ENCODE results near the gene TBC1D2B. TPM values are rescaled to one million over a fixed set of nuclear protein-coding genes. Genes with fewer than 3 reads are reported as not detected.
A peak's percentile ranks its signal among the peaks of the same experiment; 100 is the strongest.
"Not testable (repeated sequence)": the region's sequence is repeated elsewhere in the genome, so short reads cannot be mapped to it uniquely, and the experiment has no call there.

TBC1D2B gene
- total RNA-seq, 1 experiment from 2014 or later: 58.2 TPM

GRCh38 chr15:77993970-77994693, 83.4 kb downstream of the TBC1D2B start:
- H3K36me3 ChIP-seq; H3K9me3 ChIP-seq (replicated peaks); H3K27me3 ChIP-seq; H3K4me3 ChIP-seq: not testable (repeated sequence)
- Histone ChIP-seq H3K4me1 (peaks cover 56% of the 10 kb centered on the region), H3K27ac (peak overlapping the region; percentile 97)
- peak; percentile 90 to 94 for DNase-seq

- Histone ChIP-seq H3K27ac (peak overlapping the region; percentile 97), H3K4me1 (peaks cover 62% of the 10 kb centered on the region), H3K27me3 (no peaks in the 10 kb centered on the region)
Measured at GRCh38 chr15:77993374-77993911, 84.1 kb downstream of the TBC1D2B start.

DNA sequence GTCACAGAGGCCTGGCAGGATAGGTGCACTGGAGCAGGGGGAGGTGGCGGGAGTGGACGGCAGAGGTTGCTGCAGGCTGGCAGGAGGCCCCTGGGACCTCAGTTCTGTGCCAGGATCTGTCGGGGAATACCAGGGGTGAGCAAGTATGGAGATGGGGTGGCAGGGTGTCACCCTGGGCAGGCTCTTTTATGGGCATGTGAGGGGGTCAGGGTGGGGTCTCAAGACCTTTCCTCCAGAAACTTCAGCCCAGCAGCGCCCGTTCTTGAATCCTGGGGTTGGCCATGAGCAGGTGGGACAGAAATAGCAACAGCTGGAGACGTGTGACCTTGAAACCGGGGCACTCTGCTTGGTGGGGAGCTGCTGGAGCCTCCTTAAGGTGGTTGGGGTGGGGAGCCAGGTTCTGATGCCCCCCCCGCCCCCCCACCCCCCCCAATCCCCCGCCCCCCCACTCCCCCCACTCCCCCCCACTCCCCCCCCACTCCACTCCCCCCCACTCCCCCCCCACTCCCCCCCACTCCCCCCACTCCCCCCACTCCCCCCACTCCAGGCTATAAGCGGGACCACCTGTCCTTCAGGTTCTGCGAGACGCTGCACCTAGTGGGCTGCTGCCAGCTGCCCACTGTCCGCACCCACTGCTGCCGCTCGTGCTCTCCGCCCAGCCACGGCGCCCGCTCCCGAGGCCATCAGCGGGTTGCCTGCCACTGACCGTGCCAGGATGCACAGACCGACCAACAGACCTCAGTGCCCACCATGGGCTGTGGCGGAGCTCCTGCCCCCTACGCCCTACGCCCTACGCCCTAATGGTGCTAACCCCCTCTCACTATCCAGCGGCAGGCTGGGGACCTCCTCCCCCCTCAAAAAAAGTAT, 84.9 kb downstream of the TBC1D2B start:
- no peaks in the 10 kb centered on the region for H3K27me3 ChIP-seq
- H3K27ac ChIP-seq: peak overlapping the region; percentile 97
- peaks cover 4% of the 10 kb centered on the region; the same call in 1 of the 2 replicates for H3K36me3 ChIP-seq
- H3K9me3 ChIP-seq (replicated peaks): no peaks in the 10 kb centered on the region
- peaks cover 66% of the 10 kb centered on the region for H3K4me1 ChIP-seq
- no peak for DNase-seq
- no peak overlapping the region for H3K4me3 ChIP-seq

More at GRCh38 chr15:77993374-77993911, 84.1 kb downstream of the TBC1D2B start:
- DNase-seq: no peak
- Histone ChIP-seq H3K9me3 (replicated peaks) (no peaks in the 10 kb centered on the region), H3K4me3 (no peak overlapping the region), H3K36me3 (peaks cover 4% of the 10 kb centered on the region; the same call in 1 of the 2 replicates)

- DNase-seq: peak; percentile 73 to 79
- not testable (repeated sequence) for H3K4me3 ChIP-seq; H3K9me3 ChIP-seq (replicated peaks); H3K27me3 ChIP-seq; H3K36me3 ChIP-seq
- peak overlapping the region; percentile 88 for H3K27ac ChIP-seq
- H3K4me1 ChIP-seq: peaks cover 65% of the 10 kb centered on the region
Measured at GRCh38 chr15:77991658-77992201, 85.8 kb downstream of the TBC1D2B start.

GRCh38 chr15:77991029-77991406, 86.5 kb downstream of the TBC1D2B start:
- DNase-seq: no peak
- no peaks in the 10 kb centered on the region for H3K9me3 ChIP-seq (replicated peaks)
- peak overlapping the region; percentile 88 for H3K27ac ChIP-seq
- H3K27me3 ChIP-seq: no peaks in the 10 kb centered on the region
- peaks cover 59% of the 10 kb centered on the region for H3K4me1 ChIP-seq
- no peaks in the 10 kb centered on the region; the same call in 1 of the 2 replicates for H3K36me3 ChIP-seq
- H3K4me3 ChIP-seq: no peak overlapping the region

DNA sequence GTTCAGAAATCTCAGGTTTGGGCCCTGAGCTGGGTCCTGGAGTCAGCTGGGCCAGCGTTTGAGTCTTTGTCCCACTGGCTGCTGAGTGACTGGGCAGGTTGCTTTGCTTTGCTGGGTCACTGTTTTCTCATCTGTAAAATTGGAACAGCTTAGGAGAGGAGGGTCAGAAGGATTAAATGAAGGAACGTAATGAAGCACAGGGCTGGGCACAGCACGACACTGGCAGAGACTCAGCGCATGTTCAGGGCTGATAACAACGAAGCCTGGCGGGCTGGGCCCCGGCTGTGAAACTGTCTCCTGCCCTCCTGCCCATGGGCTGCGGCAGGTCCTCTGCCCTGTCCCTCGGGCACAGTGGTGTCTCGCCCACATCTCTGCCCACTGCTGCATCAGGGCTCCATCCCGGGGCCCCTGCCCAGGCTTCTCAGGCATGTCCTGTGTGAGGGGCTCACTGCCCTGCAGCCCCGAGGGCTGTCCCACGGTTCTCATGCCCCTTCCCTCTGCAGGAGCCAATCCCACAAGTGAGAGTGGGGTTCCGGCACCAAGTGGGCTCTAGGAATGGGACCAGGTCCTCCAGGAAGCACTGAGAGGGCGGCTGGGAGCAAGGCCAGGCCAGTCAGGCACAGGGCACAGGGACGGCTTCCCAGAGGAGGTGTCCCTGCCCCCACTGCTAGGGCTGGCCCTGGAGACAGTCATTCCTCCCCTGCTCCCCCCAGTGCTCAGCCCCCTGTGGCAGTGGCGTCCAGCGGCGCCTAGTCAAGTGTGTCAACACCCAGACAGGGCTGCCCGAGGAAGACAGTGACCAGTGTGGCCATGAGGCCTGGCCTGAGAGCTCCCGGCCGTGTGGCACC, 88.0 kb downstream of the TBC1D2B start:
- H3K9me3 ChIP-seq (replicated peaks): no peaks in the 10 kb centered on the region
- no peaks in the 10 kb centered on the region for H3K27me3 ChIP-seq
- no peaks in the 10 kb centered on the region; the same call in 1 of the 2 replicates for H3K36me3 ChIP-seq
- peaks cover 56% of the 10 kb centered on the region for H3K4me1 ChIP-seq
- H3K27ac ChIP-seq: peak overlapping the region; percentile 88
- no peak overlapping the region for H3K4me3 ChIP-seq
- no peak for DNase-seq

- no peak for DNase-seq
- Histone ChIP-seq H3K27ac (no peak overlapping the region), H3K4me3 (no peak overlapping the region), H3K4me1 (peaks cover 52% of the 10 kb centered on the region), H3K27me3 (no peaks in the 10 kb centered on the region), H3K9me3 (replicated peaks) (no peaks in the 10 kb centered on the region), H3K36me3 (no peaks in the 10 kb centered on the region; the same call in 1 of the 2 replicates)
Measured at GRCh38 chr15:77988347-77989295, 88.9 kb downstream of the TBC1D2B start.

DNA sequence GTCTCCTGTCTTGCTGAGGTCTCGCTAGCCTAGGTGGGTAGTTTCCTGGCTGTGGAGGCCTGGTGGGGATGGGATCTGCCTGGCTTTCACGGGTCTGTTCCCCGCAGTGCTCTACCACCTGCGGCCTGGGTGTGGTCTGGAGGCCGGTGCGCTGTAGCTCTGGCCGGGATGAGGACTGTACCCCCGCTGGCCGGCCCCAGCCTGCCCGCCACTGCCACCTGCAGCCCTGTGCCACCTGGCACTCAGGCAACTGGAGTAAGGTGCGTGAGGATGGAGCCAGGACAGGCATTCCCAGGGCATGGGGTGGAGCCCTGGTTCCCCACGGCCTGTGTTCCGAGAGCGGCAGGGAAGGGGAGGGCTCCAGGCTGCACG, 89.8 kb downstream of the TBC1D2B start:
- H3K27ac ChIP-seq; H3K9me3 ChIP-seq (replicated peaks); DNase-seq; H3K27me3 ChIP-seq; H3K36me3 ChIP-seq; H3K4me3 ChIP-seq: not testable (repeated sequence)
- H3K4me1 ChIP-seq: peaks cover 44% of the 10 kb centered on the region

- Histone ChIP-seq H3K4me1 (peaks cover 44% of the 10 kb centered on the region), H3K27ac (peak overlapping the region; percentile 57), H3K9me3 (replicated peaks) (no peaks in the 10 kb centered on the region), H3K4me3 (no peak overlapping the region), H3K36me3 (no peaks in the 10 kb centered on the region), H3K27me3 (no peaks in the 10 kb centered on the region)
- DNase-seq: peak; percentile 59 to 64
Measured at GRCh38 chr15:77986891-77987764, 90.4 kb downstream of the TBC1D2B start.

DNA sequence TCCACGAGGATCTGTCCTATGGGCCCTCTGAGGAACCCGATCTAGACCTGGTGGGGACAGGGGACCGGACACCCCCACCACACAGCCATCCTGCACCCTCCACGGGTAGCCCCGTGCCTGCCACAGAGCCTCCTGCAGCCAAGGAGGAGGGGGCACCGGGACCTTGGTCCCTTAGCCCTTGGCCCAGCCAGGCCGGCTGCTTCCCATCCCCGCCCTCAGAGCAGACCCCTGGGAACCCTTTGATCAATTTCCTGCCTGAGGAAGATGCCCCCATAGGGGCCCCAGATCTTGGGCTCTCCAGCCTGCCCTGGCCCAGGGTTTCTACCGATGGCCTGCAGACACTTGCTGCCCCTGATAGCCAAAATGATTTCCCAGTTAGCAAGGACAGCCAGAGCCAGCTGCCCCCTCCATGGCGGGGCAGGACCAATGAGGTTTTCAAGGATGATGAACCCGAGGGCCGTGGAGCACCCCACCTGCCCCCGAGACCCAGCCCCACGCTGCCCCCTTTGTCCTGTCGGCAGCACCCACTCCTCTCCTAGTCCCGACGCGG, 91.5 kb downstream of the TBC1D2B start:
- Histone ChIP-seq H3K36me3 (no peaks in the 10 kb centered on the region), H3K27ac (no peak overlapping the region), H3K4me1 (peaks cover 34% of the 10 kb centered on the region), H3K9me3 (replicated peaks) (no peaks in the 10 kb centered on the region), H3K27me3 (no peaks in the 10 kb centered on the region), H3K4me3 (no peak overlapping the region)
- no peak for DNase-seq

GRCh38 chr15:77985031-77985930, 92.2 kb downstream of the TBC1D2B start:
- Histone ChIP-seq H3K4me1 (peaks cover 26% of the 10 kb centered on the region), H3K36me3 (no peaks in the 10 kb centered on the region), H3K27me3 (no peaks in the 10 kb centered on the region), H3K27ac (no peak overlapping the region), H3K4me3 (no peak overlapping the region), H3K9me3 (replicated peaks) (no peaks in the 10 kb centered on the region)
- DNase-seq: no peak
